GM19468 (cell line): ENCODE data around the gene TPD52L2.
"Not testable (repeated sequence)": the region's sequence is repeated elsewhere in the genome, so short reads cannot be mapped to it uniquely, and the experiment has no call there.

Experiments used
- ATAC-seq: cut with Tn5 transposase; IDR thresholded peaks from one replicate; pipeline ENCODE4 v1.9.1; 2021; ENCODE audit warnings: mild to moderate bottlenecking, moderate library complexity, moderate number of reproducible peaks; ENCODE audit not compliant: unreplicated experiment; ENCODE audit errors: extremely low read depth

Gene TPD52L2

DNA sequence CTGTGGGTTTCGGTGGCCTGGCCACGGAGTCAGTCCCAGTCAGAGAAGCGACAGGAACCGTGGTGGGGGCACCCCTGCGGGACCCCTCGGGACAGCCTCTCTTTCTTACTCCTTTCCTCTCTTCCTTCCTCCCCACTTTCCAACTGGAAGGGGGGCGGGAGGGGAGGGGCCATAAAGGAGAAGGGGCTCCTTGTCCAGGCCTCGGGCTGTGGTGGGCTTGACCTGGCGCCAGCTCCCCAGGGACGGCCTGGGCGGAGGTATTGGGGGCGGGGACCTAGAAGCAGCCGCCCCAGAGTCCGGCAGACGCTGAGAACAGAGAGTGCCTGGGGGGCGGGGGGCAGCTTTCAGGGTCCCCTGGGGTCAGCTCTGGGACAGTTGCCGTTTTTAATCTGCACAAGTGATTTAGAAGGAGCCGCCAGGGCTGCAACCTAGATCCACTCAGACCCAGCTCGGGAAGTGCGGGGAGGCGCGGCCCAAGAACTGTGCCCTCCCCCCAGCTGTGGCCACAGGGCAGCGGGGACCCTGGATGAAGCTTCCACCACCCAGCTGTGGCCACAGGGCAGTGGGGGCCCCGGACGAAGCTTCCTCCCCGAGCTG is 10.2 kb upstream of the TPD52L2 start:
- no peak for ATAC-seq

DNA sequence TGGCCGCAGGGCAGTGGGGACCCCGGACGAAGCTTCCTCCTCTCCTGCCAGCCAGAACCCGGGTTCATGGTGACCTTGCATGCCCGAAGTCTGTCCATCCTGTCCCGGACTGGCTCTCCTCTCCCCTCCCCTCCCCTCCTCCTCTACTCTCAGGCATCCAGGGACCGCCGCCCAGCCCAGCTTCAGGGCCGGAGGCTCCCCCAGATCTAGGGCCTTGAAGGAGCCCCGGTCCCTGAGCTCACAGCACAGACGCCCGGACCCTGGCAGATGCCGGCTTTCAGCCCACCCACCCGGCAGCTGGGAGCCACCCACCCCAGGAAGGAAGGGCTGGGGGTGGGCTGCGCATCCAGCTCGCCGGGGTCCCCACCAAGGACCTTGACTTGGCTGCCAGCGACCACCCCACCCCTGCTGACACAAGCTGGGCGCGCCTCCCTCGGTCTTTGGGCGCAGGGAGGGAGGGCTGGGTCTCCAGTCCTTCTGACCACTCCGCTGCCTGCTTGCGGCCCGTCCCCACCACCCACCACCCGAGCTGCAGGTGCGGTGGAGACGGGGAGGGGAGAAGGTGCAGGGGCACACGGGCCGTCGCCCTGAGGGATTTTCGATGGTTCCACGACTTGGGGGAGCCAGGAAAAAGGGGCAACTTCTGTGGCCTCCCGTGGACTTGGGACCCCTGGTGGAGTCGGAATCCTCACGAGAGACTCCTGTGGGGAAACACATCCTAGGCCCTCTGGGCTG is 9.5 kb upstream of the TPD52L2 start:
- ATAC-seq = no peak

DNA sequence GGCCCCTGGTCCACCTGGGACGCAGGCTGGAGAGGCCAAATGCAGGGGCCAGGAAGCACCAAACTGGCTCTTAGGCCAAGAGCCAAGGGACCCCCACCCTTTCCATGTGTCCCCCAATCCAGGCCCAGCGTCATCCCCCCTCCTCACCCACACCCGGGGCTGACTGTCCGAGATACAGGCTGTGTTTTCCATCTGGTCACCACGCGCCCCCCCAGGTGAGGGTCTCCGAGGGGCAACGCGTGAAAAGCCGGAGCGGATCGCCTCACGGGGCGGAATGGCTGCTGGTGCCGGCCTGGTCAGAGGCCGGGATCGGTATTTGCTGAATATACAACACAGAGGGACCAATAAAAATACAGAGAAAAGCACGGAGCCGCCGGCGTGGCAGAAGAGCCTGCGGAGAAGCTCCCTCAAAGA is 9.0 kb upstream of the TPD52L2 start:
- no peak for ATAC-seq

DNA sequence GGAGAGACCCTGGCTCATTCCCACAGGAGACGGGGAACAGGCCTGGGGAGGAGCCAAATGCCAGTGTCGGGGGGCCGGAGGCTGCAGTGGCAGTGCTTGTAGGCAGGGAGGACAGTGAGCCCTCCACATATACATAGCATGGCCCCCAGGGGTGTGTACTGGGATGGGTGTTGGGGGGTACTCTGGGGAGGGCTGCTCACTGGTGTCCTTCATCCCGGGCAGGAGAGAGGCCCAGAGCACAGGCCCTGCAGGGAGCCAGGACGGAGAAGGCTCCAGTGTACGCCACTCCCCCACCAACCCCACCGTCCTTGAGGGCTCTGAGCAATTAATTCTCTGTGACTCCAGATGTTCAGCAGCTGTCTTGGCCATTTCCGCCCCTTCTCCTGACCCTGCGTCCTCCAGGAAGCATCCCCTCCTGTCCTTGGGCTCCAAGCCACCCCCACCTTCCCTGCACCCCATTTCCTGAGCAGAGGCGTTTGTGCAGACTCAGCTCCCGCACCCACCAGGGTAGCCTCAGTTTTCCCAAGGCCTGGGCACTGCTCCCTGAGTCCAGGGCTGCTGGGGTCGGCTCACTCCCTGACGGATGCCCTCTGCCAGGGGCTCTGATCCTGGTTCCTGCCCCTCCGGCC is 7.2 kb upstream of the TPD52L2 start:
- no peak for ATAC-seq

DNA sequence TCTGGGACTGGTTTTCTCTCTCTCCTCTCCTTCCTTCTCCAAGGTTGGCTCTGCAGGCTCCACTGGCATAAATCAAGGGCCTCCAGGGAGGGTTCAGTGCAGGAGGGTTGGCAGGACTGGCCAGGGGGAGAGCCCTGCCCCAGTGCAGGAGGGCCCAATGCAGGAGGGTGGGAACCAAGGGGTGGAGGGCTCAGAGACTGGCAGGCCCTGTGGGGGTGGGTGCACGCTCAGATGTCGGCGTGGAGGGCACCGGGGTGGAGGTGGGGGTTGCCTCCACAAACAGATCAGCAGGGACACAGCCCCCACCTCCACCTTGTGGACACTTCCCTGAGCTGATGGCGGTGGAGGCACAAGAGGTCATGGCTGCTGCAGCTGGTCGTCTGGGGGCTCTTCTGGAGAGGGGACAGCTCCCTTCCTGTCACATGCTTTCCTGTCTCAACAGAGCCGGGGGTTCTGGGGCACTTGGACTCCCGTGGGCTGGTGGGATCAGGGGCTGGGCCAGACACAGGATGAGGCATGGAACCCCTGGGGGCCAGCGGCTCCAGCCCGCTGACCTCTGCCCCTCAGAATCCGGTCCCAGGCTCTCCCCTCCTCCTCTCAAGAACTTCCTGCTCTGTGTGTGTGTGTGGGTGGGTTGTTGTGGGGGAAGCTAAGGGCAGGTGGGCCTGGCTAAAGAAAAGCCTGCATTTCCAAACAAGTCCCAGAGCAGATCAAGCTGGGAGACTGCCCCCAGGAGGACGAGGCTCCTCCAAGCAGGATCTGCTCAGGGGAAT is 6.5 kb upstream of the TPD52L2 start:
- no peak for ATAC-seq

DNA sequence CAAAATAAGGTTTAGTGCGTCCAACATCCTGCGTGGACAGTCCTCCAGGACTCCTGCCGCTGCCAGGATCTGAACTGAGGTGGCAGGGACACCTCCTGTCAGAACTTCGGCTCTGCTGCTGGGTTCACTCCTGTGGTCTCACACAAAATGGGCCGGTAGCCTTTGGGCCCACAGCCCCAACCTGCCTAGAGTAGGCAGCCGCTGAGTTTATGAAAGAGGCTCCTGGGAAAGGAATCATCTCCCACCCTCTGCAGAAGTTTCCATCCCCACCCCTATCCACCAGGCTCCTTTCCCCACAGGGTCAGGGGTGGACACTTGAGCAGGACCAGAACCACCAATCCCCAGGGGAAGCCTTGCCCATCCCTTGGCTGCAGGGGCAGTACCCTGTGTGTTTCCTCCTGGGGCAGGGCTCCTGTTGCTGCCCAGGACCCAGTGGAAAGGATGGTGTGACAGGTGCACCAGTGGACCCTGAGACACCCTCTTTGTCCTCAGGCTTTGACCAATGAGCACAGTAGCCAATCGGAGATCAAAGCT is 5.8 kb upstream of the TPD52L2 start:
- ATAC-seq = no peak

DNA sequence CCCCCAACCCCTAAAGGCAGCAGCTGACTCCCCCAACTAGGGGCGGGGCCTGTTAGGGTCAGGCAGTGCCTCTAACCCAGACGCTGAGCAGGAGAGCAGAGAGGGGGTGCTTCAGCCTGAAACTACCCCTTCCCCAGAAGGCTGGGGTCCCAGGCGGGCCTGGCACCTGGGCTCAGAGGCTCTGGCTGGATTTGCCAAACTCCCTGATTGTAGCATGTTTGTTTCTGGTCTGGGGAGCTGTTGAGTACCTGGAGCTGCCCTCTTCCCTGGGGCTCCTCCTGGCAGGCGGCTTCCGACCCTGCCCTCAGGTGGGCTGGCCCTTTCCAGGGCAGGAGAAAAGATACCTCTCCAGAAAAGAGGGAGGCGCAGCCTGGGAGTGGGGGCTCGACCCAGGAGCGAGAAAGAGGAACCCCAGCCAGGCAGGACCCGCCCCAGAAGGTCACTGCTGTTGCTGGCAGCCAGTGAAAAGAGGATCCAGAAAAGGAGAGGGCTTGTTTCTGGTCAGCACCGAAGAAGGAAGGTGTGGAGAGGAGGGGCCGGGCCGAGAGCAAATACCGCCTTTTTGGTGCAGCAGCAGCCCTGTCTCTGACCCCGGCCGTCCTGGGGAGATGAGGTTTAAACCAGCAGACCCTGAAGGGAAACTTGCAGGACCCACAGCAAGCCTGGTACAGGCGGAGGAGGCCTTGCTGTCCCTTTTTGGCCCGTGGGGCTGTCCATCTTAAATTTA is 4.6 kb upstream of the TPD52L2 start:
- no peak for ATAC-seq

DNA sequence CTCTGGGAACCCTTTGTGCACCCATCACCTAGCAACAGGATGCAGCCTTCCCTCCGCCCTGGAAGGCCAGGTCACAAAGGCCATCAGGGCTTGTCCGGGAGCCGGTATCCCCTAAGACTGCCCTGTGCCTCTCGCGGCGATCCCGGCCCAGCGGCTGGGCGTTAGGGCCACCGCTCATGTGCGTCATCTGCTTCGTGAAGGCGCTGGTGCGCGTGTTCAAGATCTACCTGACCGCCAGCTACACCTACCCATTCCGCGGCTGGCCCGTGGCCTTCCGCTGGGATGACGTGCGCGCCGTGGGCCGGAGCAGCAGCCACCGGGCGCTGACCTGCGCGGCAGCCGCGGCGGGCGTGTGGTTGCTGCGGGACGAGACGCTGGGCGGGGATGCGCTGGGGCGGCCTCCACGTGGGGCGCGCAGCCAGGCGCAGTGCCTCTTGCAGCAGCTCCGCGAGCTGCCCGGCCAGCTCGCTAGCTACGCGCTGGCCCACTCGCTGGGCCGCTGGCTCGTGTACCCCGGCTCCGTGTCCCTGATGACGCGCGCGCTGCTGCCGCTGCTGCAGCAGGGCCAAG is 3.6 kb upstream of the TPD52L2 start, which contains the start of gene ABHD16B:
Gene ABHD16B, plus strand, starts transcription at position 134 of the 570 bp plus-strand sequence. Its CDS starts 43 bp downstream, at position 177.
- ATAC-seq = no peak

DNA sequence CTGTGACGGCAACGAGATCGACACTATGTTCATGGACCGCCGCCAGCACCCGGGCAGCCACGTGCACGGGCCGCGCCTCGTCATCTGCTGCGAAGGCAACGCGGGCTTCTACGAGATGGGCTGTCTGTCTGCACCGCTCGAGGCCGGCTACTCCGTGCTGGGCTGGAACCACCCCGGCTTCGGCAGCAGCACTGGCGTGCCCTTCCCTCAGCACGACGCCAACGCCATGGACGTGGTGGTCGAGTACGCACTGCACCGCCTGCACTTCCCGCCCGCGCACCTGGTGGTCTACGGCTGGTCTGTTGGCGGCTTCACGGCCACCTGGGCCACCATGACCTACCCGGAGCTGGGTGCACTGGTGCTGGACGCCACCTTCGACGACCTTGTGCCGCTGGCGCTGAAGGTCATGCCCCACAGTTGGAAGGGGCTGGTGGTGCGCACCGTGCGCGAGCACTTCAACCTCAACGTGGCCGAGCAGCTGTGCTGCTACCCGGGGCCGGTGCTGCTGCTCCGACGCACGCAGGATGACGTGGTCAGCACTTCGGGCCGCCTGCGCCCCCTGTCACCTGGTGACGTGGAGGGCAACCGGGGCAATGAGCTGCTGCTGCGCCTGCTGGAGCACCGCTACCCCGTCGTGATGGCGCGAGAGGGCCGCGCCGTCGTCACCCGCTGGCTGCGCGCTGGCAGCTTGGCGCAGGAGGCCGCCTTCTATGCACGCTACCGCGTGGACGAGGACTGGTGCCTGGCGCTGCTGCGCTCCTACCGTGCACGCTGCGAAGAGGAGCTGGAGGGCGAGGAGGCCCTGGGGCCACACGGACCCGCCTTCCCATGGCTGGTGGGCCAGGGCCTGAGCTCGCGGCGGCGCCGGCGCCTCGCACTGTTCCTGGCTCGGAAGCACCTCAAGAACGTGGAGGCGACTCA is 2.8 kb upstream of the TPD52L2 start:
- ATAC-seq = no peak

DNA sequence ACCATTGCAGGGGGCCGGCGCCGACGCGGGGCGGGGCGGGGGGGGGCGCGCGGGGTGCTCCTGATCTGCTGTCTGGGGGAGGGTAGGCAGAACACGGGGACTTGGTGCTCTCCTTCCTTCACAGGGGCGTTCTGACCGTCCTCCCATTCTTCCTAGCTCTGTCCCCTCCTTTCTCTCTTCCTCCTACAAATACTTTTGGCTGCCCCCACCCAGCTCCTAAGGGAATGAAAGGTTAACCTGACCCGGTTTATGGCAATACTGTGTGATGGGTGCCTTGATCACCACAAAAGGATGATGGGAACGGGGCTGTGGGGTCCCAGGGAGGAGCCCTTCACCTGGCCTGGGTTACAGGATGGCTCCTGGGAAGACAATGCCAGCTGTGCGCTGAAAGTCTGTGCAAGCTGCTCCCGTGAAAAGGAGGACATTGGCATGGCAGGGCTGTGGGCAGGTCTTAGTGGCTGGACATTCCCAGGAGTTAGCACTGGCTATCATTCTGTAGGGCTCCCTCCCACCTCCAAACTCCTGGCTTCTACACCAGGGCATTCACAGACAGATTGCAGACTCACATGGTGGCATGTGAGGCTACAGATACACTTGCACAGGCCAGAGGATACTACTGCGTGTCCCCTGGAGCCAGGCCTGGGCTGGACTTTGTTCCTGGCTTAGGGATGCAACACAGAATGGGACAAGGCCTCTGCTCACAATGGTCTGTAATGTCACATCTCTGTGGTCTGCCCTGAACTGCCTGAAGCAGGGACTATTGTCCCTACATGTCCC is 1.9 kb upstream of the TPD52L2 start:
- no peak for ATAC-seq

DNA sequence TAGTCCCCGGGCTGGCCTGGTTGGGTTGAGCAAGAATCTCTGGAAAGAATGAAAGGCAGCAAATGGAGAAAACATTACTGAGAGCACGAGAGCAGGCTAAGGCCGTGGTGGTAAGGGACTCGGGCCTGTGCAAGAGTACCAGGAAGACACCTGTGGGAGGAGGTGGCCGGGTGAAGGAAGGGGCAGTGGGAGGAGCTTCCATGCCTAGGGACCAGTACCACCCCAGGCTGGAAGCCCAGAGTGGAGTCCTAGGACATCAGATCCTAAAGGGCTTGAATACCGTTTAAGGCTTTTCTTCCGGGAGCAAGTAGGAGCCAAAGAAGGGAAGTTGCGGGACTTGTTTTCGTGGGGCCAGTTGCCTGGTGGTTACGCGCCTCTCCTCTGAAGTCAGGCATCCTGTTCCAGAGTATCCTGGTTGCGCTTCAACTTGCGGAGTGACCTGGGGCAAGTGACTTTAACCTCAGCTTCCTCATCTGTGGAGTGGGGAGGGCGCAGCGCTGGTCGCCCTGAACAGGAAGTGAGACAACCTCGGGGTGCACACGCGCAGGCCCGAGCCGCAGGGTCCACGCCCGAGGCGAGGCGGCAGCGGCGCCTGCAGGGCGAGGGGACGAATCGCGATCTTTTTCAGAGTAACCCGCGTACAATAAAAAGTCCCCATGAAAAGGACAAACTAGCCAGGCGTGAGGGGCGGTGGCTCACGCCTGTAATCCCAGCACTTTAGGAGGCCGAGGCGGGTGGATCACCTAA is 1.1 kb upstream of the TPD52L2 start:
- peak; percentile 49 for ATAC-seq

DNA sequence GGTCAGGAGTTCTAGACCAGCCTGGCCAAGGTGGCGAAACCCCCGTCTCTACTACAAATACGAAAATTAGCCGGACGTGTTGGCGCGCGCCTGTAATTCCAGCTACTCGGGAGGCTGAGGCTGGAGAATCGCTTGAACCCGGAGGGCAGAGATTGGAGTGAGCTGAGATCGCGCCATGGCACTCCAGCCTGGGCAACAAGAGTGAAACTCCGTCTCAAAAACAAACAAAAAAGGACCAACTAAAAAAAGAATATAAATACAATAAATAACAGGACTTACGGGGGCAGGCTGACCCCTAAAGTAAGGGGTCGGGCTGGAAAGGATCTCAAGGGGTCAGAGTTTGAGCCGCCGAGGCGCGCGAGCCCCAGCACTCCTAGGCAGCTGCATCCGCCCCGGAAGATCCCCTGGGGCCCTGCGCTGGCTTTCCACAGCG is 509 bp upstream of the TPD52L2 start:
- no peak for ATAC-seq

DNA sequence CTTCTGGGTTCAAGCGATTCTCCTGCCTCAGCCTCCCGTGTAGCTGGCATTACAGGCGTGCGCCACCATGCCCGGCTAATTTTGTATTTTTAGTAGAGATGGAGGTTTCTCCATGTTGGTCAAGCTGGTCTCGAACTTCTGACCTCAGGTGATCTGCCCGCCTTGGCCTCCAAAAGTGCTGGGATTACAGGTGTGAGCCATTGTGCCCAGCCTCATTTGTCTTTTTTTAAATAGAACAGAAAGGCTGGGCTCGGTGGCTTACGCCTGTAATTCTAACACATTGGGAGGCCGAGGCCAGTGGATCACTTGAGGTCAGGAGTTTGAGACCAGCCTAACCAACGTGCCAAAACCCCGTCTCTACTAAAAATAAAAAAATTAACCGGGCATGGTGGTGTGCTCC is 2.0 kb downstream of the TPD52L2 start:
- ATAC-seq = not testable (repeated sequence)

DNA sequence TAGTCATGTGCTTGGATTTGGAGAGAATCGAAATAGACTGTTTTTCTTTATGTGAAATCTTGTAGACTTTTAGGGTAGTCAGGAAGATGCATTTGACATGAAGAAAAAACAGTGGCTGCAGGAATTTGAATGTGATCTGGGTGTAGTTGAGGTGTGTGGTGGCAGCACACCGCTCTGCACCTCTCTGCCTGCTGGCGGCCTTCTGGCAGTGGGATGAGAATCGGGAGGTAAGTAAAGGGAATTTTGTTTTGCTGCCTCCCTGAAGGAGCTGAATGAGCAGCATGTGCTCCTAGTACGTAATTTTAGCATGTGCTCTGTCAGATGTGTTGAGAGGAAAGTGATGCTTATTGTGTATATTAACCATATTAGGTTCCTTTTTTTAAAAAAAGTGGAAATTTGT is 3.2 kb downstream of the TPD52L2 start:
- no peak for ATAC-seq

DNA sequence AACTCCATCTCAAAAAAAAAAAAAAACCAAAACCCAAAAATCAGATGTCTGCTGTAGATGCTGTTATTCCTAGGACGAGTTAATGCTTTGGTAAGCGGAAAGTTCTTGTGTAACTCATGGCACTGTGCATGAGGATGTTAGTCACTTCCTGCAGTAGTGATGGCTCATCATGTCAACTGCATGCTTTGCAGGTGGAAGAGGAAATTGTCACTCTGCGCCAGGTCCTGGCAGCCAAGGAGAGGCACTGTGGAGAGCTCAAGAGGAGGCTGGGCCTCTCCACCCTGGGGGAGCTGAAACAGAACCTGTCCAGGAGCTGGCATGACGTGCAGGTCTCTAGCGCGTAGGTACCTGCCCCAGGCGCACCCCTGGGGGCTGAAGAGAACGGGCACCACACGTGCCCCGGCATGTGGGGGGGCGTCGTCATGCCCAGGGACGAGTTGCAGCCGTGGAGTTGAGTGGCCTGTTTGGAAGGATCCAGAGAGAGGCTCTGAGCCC is 8.5 kb downstream of the TPD52L2 start:
- no peak for ATAC-seq

DNA sequence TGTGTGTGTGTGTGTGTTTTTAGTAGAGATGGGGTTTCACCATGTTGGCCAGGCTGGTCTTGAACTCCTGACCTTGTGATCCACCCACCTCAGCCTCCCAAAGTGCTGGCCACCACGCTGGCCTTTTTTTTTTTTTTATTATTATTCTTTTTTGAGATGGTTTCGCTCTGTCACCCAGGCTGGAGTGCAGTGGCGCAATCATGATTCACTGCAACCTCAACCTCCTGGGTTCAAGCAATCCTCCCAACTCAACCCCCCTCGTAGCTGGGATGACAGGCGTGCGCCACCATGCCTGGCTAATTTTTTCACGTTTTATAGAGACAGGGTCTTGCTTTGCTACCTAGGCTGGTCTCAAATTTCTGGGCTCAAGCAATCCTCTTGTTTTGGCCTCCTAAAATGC is 9.2 kb downstream of the TPD52L2 start:
- ATAC-seq = not testable (repeated sequence)

DNA sequence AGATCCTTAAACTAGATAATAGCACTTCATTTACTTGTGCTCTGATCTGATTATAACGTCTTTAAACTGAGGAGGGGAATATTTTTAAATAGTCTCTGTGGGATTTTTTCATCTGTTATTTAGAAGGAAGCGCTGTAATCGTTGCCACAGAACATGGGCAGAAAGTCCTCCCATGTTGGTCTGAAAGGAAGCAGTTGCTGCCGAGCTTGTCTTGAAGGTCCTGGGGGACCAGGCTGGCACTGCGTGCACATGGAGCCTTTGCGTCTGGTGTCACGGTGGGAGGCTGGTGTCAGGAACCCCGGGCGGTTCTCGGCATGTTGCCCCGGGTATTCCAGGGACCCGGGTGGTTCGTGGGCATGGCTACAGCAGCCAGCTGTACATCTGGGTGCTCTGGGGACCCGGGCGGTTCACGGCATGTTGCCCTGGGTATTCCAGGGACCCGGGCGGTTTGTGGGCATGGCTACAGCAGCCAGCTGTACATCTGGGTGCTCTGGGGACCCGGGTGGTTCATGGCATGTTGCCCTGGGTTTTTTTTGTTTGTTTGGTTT is 11.5 kb downstream of the TPD52L2 start:
- no peak for ATAC-seq
